Measurements from ENCODE around the gene PALB2. TPM values are rescaled to one million over a fixed set of nuclear protein-coding genes. Genes with fewer than 3 reads are reported as not detected.

PALB2 gene
- total and polyA plus RNA-seq, 2 of the 8 experiments (the other 6 are each of a cell fraction or from before 2014, with no cell fraction given): 12.5 to 33.1 TPM

GRCh38 chr16:23590181-23590580 is 50.9 kb downstream of the PALB2 start (continued):
- no peak for TF ChIP-seq KDM4A (IDR thresholded peaks at IDR 0.05; ENCODE audit: low read depth, low read length, severe bottlenecking)
- no peak for TF ChIP-seq SIRT6 (IDR thresholded peaks at IDR 0.05; ENCODE audit: low read length)
- no peak for TF ChIP-seq ASH2L (IDR thresholded peaks at IDR 0.05; ENCODE audit: low read length)

Data from H1 (cell line).